Measurements from ENCODE around the gene RTKN2.
"Not testable (repeated sequence)": the region's sequence is repeated elsewhere in the genome, so short reads cannot be mapped to it uniquely, and the experiment has no call there.

Gene RTKN2

GRCh38 chr10:62258926-62259325 is 9.7 kb downstream of the RTKN2 start:
- DNase-seq (ENCODE audit: low spot score) = no peak

- no peak for DNase-seq (ENCODE audit: low spot score)
Observed at GRCh38 chr10:62253704-62254103, 14.9 kb downstream of the RTKN2 start.

GRCh38 chr10:62252051-62252450 is 16.6 kb downstream of the RTKN2 start:
- DNase-seq (ENCODE audit: low spot score) = no peak

GRCh38 chr10:62250594-62251198 is 17.9 kb downstream of the RTKN2 start:
- DNase-seq (ENCODE audit: low spot score) = no peak

GRCh38 chr10:62249957-62250356 is 18.7 kb downstream of the RTKN2 start:
- no peak for DNase-seq (ENCODE audit: low spot score)

- no peak for DNase-seq (ENCODE audit: low spot score)
Observed at GRCh38 chr10:62248465-62248864, 20.2 kb downstream of the RTKN2 start.

- DNase-seq (ENCODE audit: low spot score) = peak; percentile 18
Observed at GRCh38 chr10:62244785-62245467, 23.7 kb downstream of the RTKN2 start.

GRCh38 chr10:62244088-62244487 is 24.6 kb downstream of the RTKN2 start:
- no peak for DNase-seq (ENCODE audit: low spot score)

- DNase-seq (ENCODE audit: low spot score) = no peak
Observed at GRCh38 chr10:62243647-62243997, 25.0 kb downstream of the RTKN2 start.

GRCh38 chr10:62242965-62243646 is 25.5 kb downstream of the RTKN2 start:
- not testable (repeated sequence) for DNase-seq (ENCODE audit: low spot score)

- not testable (repeated sequence) for DNase-seq (ENCODE audit: low spot score)
Observed at GRCh38 chr10:62241521-62241920, 27.1 kb downstream of the RTKN2 start.

GRCh38 chr10:62239994-62240393 is 28.6 kb downstream of the RTKN2 start:
- DNase-seq (ENCODE audit: low spot score) = no peak

GRCh38 chr10:62238880-62239279 is 29.8 kb downstream of the RTKN2 start:
- DNase-seq (ENCODE audit: low spot score) = no peak

GRCh38 chr10:62237966-62238365 is 30.7 kb downstream of the RTKN2 start:
- DNase-seq (ENCODE audit: low spot score) = no peak

GRCh38 chr10:62237506-62237905 is 31.1 kb downstream of the RTKN2 start:
- DNase-seq (ENCODE audit: low spot score) = no peak

GRCh38 chr10:62234077-62234605 is 34.5 kb downstream of the RTKN2 start:
- no peak for DNase-seq (ENCODE audit: low spot score)

GRCh38 chr10:62233356-62234076 is 35.1 kb downstream of the RTKN2 start:
- no peak for DNase-seq (ENCODE audit: low spot score)

GRCh38 chr10:62231805-62232204 is 36.8 kb downstream of the RTKN2 start:
- no peak for DNase-seq (ENCODE audit: low spot score)

GRCh38 chr10:62231371-62231770 is 37.3 kb downstream of the RTKN2 start:
- DNase-seq (ENCODE audit: low spot score) = no peak

GRCh38 chr10:62230344-62231121 is 38.1 kb downstream of the RTKN2 start:
- DNase-seq (ENCODE audit: low spot score) = no peak

GRCh38 chr10:62225362-62225761 is 43.3 kb downstream of the RTKN2 start:
- no peak for DNase-seq (ENCODE audit: low spot score)

GRCh38 chr10:62224606-62225005 is 44.0 kb downstream of the RTKN2 start:
- DNase-seq (ENCODE audit: low spot score) = no peak
